ENCODE results near the gene SH3YL1.

SH3YL1 gene

DNA sequence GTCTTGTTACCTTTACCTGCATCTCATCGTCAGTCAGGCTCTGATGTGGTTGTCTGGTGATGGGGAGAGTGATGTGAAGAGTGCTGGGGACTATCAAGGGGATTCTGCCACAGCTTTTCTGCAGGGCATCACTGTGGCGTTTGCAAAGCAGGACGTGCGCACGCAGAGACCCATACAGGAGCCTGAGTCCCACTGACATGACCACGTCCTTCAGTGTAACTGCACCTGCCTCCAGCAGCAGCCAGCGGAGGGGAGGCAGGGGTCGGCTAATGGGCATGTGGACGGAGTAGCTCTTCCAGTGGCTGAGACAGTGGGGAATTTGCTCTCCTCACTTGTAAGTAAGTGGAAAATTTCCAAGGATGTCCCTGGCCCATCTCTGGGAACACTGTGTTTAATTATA is 17.5 kb upstream of the SH3YL1 start:
- no peak for DNase-seq (ENCODE audit: low spot score)

DNA sequence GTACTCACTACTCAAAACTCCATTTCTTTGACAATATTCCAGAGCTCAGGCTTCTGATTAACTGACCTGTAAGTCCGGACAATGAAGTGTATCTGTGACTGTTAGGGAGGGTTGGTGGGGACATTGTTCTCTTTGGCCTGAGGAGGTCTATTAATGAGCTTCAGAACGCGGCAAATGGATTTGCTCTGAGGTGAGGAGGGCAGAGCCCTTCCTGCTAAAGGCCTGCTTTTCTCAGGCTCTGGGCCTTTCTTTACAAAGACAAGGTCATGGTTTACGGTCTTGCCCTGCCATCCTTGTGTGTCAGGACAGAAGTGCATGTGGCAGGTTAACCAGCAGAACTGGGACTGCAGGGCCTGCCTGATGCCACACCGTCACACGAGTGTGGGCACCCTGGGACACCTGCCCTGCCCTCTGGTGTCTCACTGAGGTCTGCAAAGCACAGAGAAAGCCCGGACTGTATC is 16.8 kb upstream of the SH3YL1 start:
- DNase-seq (ENCODE audit: low spot score): no peak

DNA sequence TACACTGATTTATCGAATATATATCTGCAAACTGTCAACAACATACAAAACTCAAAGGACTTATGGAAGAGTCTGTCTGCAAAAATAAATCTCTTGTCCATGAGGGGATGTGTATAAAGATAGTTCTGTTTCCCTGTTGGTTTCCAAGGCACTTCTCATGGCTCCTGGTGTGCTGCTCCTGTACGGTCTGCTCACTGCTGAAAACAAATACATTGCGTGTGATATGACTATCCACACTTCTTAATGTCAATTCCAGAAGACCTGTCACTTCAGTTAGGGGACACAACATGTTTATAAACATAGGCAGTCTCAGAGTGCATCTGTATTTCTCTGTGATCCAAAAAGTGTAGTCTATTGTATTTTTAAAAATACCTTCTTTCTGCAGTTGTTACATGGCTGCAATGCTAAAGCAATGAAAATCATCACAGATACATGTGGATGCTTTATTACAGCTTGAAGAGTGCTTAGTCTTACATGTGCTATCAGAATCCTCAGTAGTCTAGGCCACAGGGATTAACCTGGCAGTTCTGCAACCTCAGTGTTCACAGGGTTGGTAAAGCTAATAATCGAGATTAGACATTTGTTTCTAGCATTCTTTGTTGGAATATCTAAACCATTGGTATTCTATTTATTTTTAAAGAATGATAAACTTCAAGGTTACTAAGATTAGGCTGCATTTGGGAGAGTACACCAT is 16.3 kb upstream of the SH3YL1 start:
- DNase-seq (ENCODE audit: low spot score): no peak

DNA sequence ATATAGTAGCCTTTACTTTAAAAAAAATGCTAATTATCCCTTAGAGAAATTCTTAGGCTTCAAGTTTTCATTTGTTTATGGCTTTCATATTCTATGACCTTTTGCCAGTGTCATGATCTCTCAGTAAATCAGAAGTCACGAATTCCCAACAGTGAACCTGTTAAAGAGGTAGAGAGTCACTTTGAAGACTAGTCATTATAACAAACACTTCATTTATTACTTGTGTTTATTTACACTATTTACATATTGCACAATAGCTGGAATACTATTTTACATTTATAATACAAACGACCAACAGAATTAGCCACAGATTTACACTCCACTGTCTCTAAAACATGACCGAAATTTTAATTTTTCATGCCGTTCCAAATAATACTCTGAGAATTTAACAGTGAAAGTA is 15.5 kb upstream of the SH3YL1 start:
- DNase-seq (ENCODE audit: low spot score): no peak

DNA sequence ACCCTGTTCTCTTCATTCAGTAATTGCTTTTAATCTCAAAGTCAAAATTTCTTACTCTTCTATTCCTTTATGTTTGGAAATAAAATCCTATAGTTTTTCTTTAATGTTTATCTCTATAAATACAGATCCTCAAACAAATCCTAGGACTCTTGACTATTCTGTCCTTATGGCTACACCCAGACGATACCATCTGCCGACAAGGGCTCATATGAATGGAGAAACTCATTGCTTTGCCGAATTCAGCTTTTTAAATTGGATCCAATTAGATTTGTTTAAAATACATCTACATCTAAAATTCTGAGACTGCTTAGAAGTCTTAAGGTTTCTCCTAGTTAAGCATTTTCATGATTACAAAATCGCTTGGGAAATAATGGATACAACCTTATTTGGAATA is 15.1 kb upstream of the SH3YL1 start:
- DNase-seq (ENCODE audit: low spot score): no peak

DNA sequence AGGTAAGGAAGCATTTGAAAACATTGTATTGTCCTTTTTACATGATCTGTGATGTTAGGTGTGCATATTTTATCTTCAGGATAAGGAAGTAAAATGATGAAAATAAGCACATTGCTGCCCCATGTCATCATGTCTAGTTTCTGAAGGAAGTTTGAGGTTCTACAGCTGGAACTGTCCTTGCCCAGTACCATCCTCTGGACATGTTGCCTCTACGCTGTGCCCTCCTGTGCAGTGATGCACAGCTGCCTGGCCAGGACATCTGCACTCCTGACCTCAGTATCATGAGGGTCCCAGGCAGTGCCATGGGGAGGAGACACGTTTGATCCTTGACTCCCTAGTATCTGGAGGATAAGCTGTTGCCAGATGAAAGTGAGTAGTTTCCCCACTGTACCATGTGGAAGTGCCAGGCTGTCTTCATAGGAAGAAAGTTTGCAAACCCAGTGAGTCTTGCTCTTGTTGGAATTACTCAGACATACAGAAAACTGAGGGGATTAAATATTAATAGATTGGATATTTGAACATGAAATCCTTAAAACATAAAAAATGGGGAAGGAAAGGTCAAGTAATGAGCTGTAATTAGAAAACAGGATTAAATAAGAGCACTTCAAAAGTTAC is 14.6 kb upstream of the SH3YL1 start:
- DNase-seq (ENCODE audit: low spot score): no peak

DNA sequence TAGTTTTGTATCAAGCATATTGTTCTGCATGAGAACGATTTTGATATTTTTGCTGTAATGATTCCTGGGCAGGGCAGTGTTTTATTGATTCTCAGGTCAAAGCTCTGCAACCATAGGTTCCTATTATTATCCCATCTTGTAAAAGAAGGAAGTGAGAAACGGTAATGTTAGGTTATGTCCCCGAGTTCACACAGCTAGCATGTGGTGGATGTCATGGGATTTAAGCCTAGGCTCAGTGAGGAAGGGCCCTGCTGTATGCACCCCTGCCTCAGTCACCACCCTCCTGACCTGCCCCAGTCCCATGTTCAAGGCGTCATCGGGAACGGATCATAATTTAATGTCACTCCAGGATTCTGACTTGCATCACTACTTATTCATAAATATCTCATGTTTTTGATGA is 11.6 kb upstream of the SH3YL1 start:
- peak; percentile 34 for DNase-seq (ENCODE audit: low spot score)

DNA sequence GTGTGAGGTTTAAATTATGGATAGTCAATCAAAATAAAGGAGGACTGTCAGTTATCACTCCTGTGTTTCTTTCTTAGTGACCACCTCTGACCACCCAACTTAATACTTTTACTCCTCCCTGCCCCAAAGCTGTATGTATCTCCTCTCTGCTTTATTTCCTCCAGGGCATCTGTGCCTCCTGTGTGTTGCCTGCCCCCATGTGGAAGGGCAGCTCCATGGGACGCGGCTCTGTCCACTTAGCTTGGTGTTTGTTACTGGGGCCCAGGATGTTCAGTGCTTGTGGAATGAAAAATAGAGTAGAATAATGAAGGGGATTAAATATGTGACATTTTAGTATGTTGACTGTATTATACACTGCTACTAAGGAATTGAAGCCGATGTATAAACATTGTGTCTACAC is 10.7 kb upstream of the SH3YL1 start:
- DNase-seq (ENCODE audit: low spot score): no peak

DNA sequence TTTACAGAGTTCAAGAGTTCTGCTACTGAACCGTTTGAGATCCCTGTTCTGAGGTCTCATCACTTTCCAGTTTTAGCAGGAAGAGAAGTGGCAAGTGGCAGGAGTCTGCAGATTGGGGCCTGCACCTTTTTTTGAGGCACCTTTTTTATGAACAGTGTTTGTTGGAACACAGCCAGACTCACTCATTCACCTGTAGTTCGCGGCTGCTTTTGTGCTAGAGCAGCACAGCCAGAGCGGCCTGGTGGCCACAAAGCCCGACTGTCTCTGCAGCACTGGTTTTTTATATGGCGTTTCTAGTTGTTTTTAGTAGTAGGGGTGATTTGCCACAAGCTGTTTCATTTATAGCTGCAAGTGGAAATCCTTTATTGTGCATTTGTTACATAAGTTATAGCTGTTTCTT is 9.5 kb upstream of the SH3YL1 start:
- DNase-seq (ENCODE audit: low spot score): no peak

DNA sequence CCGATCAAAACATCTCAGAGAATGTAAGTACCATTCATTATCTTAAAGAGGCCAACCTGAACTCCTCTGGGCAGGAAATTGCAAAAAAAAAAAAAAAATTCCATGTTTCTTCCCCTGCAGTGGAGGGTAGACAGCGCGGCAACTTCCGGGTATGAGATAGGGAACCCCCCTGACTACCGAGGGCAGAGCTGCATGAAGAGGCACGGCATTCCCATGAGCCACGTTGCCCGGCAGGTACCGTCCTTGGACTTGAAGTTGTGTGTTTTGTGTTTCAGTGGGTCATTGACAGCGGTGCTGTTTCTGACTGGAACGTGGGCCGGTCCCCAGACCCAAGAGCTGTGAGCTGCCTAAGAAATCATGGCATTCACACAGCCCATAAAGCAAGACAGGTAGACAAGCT is 8.1 kb upstream of the SH3YL1 start:
- DNase-seq (ENCODE audit: low spot score): no peak

DNA sequence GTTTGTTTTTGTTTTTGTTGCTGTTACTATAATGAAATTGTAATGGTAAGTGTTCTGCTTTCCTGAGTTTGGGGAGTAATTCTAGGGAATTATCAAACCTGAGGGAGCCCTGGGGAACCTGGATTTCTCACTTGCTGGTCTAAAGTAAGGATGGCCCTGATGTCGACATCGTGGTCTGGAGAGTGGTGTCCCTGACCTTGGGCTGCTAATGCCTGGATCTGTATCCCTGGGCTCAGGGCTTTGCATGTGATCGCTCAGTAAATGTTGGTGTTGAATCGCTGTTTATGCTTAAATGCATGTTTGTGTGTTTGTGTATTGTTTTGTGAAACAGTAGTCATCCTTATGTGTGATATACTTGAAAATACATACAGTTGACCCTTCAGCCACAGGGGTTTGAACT is 7.0 kb upstream of the SH3YL1 start:
- no peak for DNase-seq (ENCODE audit: low spot score)

DNA sequence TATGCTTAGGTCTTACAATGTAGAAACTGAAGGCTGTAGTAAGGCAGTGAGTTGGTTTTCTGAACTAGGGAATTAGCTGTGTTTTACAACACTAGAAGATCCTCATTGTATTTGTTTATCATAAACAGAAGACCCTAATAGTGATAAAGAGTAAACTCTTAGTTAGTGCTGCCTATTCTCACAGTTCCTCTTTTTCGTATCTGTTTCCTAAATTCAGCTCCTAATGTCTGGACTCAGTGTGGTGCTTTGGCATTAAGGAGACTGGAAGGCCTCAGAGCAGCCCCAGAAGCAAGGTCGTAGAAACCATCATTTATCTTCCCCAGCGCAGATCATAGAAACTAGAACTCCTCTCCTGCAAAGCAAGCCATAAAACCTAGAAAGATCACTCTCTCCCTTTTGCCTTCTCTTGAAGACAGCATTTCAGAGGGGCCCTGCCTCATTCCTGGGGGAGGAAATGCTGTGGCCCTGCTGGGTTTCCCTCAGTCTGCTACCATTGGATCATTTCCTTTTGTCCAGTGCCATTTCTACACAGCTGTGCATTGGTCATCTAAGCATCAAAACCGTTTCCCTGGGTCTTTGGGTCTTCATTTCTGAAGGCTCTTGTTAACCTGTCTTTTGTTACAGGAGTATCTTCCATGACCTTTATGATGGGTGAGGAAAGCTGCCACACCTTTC is 5.7 kb upstream of the SH3YL1 start:
- no peak for DNase-seq (ENCODE audit: low spot score)

DNA sequence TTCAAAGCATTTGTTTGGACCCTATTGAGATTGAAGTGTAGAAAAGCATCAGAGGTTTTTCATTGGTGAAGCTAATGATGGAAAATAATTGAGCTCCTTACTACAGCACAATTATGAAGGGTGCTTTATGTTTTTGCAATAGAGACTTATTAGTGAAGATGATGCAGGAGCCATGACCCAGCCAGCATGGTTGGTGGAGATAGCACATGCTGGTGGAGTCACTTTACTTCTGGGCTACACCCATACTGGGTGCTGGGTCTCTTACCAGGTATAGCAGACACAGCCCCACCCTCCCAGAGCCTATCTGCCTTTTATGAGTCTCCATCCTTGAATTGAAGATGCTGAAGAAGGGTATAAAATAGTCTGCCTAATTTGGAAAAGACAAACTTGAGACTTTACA is 4.5 kb upstream of the SH3YL1 start:
- DNase-seq (ENCODE audit: low spot score): no peak

DNA sequence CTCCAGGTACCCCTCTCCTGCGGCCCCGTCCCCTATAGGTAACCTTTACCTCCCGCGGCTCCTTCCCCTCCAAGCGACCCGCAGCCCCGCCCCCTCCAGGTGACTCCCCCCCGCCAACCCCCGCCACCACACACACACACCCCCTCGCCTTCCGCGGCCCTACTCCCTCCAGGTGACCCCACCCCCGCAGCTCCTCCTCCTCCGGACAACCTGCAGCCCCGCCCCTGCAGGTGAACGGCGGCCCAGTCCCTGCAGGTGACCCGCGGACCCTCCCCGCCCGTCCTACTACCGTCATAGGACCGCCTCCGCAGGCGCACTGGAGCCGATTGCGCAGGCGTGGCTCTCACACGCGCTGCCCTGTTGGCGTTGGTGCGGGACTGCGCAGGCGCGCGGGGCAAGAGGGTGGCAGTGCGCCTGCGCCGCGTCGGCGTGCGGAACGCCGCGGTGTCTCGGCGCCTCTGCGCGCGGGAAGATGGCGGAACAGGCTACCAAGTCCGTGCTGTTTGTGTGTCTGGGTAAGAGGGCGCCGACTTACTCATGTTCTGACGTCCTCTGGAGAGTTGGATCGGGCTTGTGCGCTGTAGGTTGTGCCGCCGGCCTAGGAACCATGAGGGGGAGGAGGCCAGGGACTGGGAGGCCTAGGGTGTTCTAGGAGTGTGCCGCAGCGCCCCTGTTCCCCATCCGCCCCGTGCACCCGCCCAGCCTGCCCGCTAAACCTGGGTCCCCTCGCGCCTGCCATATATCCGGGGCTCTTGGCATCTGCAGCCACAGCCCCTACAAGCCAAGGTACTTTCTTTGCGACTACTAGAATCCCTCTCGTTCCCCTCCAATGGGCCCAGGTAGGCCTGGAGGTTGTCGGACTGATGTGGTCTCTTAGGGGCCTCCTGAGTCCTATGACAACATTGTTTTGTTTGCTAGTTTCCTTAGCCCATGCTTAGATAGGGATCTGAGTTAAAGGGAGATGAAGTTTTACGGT is 949 bp upstream of the SH3YL1 start, which contains the start of gene ACP1:
ACP1 (plus strand) TSS at position 455 of the 976 bp plus-strand sequence; CDS start at position 473, 18 bp downstream.
- DNase-seq (ENCODE audit: low spot score): peak; percentile 96

DNA sequence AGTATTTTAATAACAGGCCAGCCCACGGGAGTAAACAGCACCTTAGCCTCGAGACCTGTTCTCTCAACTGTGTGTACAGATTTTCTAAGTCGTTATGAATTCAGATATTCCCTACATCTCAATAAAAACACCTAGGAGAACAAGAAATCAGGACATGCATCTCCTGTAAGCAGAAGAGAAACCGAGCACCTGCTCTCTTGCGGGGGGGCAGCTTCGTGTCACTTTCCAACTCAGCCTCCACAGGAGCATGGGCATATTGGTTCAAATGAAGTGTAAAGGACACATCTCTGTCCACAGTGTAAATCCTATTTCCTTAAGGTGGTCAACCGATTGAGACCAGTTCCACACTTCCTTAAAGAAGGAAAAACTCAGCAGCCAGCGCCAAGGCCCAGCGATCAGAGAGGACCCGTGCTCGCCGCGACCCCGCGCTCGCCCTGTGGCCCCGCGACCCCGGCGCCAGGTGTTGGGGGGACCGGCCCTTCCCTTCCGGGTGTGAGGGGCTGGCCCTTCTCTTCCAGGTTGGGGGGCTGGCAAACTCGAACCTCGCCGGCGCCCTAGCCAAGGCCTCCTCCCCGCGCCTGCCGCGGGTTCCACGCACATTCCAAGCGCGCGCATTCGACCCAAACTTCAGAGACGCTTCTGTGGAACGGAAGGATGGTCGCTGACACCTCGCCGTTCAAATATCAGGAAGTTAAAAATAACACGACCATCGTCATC is 652 bp downstream of the SH3YL1 start:
- DNase-seq (ENCODE audit: low spot score): no peak

DNA sequence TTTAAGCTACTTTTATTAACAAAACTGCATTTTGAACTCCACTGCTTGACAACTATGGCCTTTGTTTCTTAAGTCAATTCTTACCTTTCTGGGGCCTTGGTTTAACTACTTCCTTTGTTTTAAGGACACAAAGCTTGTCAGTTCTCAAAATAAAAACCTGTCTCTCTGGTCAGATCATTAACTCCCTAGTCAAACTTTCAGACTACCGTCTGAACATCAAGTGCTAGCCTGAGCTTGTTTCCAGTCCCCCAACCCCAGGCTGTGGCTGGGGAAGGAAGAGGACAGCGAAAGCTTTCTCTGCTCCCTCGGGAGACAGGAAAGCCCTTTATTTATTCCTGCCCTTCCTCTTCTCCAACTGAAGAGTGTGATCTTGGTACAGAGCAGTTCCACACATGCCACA is 1.7 kb downstream of the SH3YL1 start:
- no peak for DNase-seq (ENCODE audit: low spot score)

DNA sequence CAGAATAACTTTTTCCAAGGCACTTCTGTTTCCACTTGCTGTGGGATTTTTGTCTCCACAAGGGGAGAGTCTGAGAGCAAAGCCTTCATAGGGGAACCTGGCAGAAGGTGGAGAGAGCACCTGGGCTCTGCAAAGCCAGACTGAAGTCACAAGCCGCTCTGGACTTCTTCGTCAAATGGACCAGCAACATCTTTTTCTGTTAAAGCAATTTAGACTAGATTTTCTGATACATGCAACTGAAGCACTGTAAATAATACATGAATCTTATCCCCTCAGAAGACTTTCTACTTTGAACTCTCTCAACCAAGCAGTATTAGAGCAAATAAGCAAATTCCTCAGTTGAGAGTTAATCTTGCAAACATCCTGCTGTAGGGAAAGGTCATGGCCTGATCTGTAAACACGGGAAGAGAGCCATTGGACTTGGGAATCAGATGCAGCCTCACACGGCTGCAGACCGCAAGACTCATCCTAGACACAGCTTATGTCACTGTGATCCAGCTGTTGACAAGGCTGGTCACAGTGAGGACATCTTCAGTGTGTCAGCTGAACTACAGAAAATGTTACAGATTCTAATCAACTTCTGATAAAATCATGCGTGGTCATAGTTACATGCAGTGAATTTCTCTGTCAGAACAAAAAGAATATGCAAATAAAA is 3.2 kb downstream of the SH3YL1 start:
- DNase-seq (ENCODE audit: low spot score): no peak

DNA sequence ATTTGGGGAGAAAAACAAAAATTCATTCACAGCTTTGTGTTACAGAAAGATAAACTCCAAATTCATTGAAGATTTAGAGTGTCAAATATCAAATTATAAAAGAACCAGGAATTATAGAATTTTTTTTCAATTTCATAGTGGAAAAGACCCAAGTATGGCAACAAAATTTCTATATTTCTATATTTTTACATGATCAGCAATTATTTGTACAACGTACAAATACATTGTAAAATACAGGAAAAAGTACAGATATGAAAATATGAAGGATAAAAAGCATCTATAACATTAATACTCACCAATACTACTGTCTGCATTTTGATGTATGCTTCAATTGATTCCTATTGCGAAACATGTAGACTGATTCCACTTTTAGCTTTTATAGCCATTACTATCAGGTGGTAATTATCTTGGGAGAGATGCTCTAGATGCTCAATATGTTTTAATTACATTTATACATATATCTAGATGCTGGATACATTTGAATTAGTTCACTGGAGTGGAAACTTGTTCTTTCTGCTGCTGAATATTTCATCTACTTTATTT is 4.0 kb downstream of the SH3YL1 start:
- DNase-seq (ENCODE audit: low spot score): no peak

DNA sequence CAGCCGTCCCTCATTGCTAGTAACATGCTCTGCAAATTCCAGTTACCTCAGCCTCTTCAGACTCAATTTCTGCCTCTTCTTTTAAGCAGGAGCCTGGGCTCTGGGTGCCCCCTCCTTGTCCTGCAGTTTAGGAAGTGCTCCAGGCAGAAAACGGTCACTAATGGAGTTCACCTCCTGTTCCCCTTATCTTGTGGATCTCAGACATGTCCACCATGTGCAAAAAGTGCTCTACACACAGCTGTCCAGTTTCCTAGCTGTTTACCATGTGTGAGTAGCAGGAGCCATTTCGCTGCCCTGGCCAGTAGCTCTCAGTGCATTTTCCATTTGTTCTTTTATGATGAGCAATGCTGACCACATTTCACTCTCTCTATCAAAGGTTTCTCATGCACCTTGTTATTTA is 4.9 kb downstream of the SH3YL1 start:
- DNase-seq (ENCODE audit: low spot score): no peak

DNA sequence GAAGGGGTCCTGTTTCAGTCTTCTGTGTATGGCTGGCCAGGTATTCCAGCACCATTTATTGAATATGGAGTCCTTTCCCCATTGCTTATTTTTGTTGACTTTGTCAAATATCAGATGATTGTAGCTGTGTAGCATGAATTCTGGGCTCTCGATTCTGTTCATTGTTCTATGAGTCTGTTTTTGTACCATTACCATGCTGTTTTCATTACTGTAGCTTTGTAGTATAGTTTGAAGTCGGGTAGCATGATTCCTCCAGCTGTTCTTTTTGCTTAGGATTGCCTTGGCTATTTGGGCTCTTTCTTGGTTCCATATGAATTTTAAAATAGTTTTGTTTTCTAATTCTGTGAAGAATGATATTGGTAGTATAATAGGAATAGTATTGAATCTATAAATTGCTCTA is 6.0 kb downstream of the SH3YL1 start:
- no peak for DNase-seq (ENCODE audit: low spot score)

DNA sequence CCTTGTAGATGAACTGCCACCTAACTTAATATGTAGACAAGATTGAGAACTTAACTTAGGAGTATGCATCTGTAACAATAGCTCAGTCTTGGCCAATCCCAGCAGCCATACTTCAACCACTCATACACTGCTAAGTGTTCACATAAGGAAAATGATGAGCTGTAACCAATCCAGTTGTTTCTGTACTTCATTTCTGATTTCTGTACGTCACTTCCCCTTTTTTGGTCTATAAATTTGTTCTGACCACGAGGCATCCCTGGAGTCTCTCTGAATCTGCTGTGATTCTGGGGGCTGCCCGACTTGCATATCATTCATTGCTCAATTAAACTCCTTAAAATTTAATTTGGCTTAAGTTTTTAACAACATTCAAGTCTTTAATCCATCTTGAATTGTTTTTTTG is 6.4 kb downstream of the SH3YL1 start:
- DNase-seq (ENCODE audit: low spot score): peak; percentile 21

All from NAMALWA (cell line).